Upper lobe of left lung (tissue), 4 donors: Measurements from ENCODE around the gene C7orf57.

Source experiments
- CTCF ChIP-seq, 6 experiments: fragments of 450-650 bp in 4 of 6; fragments of 200-600 bp in 2 of 6; sonication (generic) in 2 of 6; IDR thresholded peaks; one replicate each; pipeline ENCODE4 v1.5.1; 2016 to 2019; ENCODE audit warnings: antibody characterized with exemption in 6 of 6
- POLR2A ChIP-seq, 4 donors: fragments of 450-650 bp; IDR thresholded peaks; one replicate each; pipeline ENCODE4 v1.5.1; 2016 to 2017; ENCODE audit warnings: antibody characterized with exemption in 4 of 4, mild to moderate bottlenecking in 2 of 4
- POLR2AphosphoS5 ChIP-seq, 2 donors: sonication (generic); formaldehyde crosslinking; IDR thresholded peaks; one replicate each; pipeline ENCODE4 v1.5.1; 2017; ENCODE audit warnings: antibody characterized with exemption in 2 of 2

- TF ChIP-seq CTCF (IDR thresholded peaks at IDR 0.05), result no peak
- no peak for TF ChIP-seq POLR2AphosphoS5 (IDR thresholded peaks at IDR 0.05)
- TF ChIP-seq POLR2A (IDR thresholded peaks at IDR 0.05), result no peak
These were observed 4.2 kb upstream of the C7orf57 start for GRCh38 chr7:48031111-48031510.
